GM12878 (cell line): ENCODE measurements around the gene DNAJC5.

ENCODE experiments used
- CEBPB ChIP-seq, 2 experiments: fragments of 150-350 bp in 1 of 2; IDR thresholded peaks; 2 replicates each; pipeline ENCODE4 v1.6.1; 2012 to 2014; ENCODE audit warnings: low read depth in 2 of 2, low read length in 2 of 2, borderline replicate concordance in 1 of 2, inconsistent platforms in 1 of 2
- ESRRA ChIP-seq: IDR thresholded peaks from 2 replicates; pipeline ENCODE4 v1.6.1; 2012; ENCODE audit warnings: mild to moderate bottlenecking, low read length, improper control_type of control experiment
- POLR2AphosphoS5 ChIP-seq: IDR thresholded peaks from 2 replicates; pipeline ENCODE4 v1.6.1; 2011; ENCODE audit warnings: mild to moderate bottlenecking, low read length, inconsistent platforms
- RBBP5 ChIP-seq: fragments of 200-600 bp; sonication (generic); conservative IDR thresholded peaks from 2 replicates; pipeline ENCODE4 v1.6.1; 2016
- RCOR1 ChIP-seq: conservative IDR thresholded peaks from 2 replicates; pipeline ENCODE4 v1.6.1; 2012; ENCODE audit warnings: low read depth, low read length, improper control_type of control experiment
- RFX5 ChIP-seq: IDR thresholded peaks from 2 replicates; pipeline ENCODE4 v1.6.1; 2011; ENCODE audit warnings: low read depth, low read length, improper control_type of control experiment
- TBL1XR1 ChIP-seq: IDR thresholded peaks from 2 replicates; pipeline ENCODE4 v1.6.1; 2012; ENCODE audit warnings: low read depth, low read length, improper control_type of control experiment
- TF ChIP-seq, protein P1 (sequence below), 3 experiments: IDR thresholded peaks in 2 of 3; conservative IDR thresholded peaks in 1 of 3; 2 replicates each; pipeline ENCODE4 v1.5.1; 2011; ENCODE audit warnings: low read depth in 3 of 3, low read length in 3 of 3, mild to moderate bottlenecking in 3 of 3, control low read depth in 2 of 3, moderate library complexity in 2 of 3, inconsistent platforms in 1 of 3, mixed read lengths in 1 of 3; ENCODE audit not compliant: control insufficient read depth in 2 of 3, insufficient read depth in 1 of 3; ENCODE audit errors: extremely low read depth in 1 of 3
- TF ChIP-seq, protein P2 (sequence below): fragments of 450-650 bp; IDR thresholded peaks from 2 replicates; pipeline ENCODE4 v1.6.1; 2017; ENCODE audit warnings: antibody characterized with exemption, mild to moderate bottlenecking, moderate library complexity
- TF ChIP-seq, protein P3 (sequence below): IDR thresholded peaks from 2 replicates; pipeline ENCODE4 v1.6.1; 2012; ENCODE audit warnings: mild to moderate bottlenecking, low read depth, low read length
- TF ChIP-seq, protein P4 (sequence below): IDR thresholded peaks from 2 replicates; pipeline ENCODE4 v1.6.1; 2011; ENCODE audit warnings: mild to moderate bottlenecking, low read depth, low read length, moderate library complexity; ENCODE audit not compliant: insufficient replicate concordance
- TF ChIP-seq, protein P5 (sequence below): IDR thresholded peaks from 2 replicates; pipeline ENCODE4 v1.6.1; 2012; ENCODE audit warnings: low read depth, low read length, improper control_type of control experiment
- TF ChIP-seq, protein P6 (sequence below): IDR thresholded peaks from 2 replicates; pipeline ENCODE4 v1.6.1; 2011; ENCODE audit warnings: low read depth, mild to moderate bottlenecking, low read length, moderate library complexity, borderline replicate concordance; ENCODE audit errors: extremely low read depth

DNA sequence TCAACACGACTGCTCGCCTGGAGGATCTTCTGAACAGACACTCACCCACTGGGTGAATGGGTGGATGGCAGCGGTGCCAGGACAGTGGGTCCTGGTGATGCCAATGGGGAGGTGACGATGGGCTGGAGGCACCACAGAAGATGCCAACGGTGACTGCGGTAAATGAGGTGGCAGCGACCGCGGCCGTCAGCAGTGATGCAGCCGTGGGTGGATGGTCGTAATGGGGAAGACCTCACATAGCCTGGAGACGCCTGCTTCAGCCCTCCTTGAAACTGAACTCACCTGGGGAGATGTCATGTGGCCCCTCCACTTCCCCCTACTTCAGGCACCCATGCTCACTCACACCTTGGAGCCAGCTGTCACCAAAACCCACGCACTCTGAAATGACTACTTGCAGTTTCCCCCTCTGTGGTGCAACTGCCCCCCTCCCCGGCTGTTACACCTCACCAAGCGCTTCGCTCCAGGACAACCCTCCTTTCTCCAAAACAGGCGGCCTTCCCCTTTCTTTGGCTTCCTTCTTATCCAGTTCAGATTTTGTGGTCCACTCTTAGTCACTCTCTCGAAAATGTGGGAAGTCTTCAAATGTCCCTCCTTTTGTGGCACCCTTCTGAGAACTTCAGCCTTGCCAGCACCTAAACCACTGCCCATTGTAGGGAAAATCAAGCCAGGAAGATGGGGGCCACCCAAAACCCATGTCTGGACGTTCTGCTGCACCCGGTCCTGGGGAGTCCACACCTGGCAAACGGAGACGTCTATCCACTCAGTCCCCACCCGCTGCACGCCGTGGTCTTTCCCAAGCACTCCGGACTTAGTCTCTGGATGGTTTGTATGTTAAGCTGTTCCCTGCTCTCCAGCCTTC, 44.0 kb upstream of the DNAJC5 start:
- TF ChIP-seq, protein P1, sequence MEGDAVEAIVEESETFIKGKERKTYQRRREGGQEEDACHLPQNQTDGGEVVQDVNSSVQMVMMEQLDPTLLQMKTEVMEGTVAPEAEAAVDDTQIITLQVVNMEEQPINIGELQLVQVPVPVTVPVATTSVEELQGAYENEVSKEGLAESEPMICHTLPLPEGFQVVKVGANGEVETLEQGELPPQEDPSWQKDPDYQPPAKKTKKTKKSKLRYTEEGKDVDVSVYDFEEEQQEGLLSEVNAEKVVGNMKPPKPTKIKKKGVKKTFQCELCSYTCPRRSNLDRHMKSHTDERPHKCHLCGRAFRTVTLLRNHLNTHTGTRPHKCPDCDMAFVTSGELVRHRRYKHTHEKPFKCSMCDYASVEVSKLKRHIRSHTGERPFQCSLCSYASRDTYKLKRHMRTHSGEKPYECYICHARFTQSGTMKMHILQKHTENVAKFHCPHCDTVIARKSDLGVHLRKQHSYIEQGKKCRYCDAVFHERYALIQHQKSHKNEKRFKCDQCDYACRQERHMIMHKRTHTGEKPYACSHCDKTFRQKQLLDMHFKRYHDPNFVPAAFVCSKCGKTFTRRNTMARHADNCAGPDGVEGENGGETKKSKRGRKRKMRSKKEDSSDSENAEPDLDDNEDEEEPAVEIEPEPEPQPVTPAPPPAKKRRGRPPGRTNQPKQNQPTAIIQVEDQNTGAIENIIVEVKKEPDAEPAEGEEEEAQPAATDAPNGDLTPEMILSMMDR (IDR thresholded peaks at IDR 0.05 in 2 of 3, conservative IDR thresholded peaks at IDR 0.05 in 1 of 3; ENCODE audit: control insufficient read depth in 2 of 3, extremely low read depth in 1 of 3, insufficient read depth in 1 of 3, low read depth in 3 of 3, low read length in 3 of 3), result no peak
- no peak for TF ChIP-seq RFX5
- TF ChIP-seq, protein P2, sequence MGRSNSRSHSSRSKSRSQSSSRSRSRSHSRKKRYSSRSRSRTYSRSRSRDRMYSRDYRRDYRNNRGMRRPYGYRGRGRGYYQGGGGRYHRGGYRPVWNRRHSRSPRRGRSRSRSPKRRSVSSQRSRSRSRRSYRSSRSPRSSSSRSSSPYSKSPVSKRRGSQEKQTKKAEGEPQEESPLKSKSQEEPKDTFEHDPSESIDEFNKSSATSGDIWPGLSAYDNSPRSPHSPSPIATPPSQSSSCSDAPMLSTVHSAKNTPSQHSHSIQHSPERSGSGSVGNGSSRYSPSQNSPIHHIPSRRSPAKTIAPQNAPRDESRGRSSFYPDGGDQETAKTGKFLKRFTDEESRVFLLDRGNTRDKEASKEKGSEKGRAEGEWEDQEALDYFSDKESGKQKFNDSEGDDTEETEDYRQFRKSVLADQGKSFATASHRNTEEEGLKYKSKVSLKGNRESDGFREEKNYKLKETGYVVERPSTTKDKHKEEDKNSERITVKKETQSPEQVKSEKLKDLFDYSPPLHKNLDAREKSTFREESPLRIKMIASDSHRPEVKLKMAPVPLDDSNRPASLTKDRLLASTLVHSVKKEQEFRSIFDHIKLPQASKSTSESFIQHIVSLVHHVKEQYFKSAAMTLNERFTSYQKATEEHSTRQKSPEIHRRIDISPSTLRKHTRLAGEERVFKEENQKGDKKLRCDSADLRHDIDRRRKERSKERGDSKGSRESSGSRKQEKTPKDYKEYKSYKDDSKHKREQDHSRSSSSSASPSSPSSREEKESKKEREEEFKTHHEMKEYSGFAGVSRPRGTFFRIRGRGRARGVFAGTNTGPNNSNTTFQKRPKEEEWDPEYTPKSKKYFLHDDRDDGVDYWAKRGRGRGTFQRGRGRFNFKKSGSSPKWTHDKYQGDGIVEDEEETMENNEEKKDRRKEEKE, result no peak
- TF ChIP-seq RCOR1, result 0 out of 2 replicates have a peak, but pooled peaks have one; percentile 75
- TF ChIP-seq, protein P3, sequence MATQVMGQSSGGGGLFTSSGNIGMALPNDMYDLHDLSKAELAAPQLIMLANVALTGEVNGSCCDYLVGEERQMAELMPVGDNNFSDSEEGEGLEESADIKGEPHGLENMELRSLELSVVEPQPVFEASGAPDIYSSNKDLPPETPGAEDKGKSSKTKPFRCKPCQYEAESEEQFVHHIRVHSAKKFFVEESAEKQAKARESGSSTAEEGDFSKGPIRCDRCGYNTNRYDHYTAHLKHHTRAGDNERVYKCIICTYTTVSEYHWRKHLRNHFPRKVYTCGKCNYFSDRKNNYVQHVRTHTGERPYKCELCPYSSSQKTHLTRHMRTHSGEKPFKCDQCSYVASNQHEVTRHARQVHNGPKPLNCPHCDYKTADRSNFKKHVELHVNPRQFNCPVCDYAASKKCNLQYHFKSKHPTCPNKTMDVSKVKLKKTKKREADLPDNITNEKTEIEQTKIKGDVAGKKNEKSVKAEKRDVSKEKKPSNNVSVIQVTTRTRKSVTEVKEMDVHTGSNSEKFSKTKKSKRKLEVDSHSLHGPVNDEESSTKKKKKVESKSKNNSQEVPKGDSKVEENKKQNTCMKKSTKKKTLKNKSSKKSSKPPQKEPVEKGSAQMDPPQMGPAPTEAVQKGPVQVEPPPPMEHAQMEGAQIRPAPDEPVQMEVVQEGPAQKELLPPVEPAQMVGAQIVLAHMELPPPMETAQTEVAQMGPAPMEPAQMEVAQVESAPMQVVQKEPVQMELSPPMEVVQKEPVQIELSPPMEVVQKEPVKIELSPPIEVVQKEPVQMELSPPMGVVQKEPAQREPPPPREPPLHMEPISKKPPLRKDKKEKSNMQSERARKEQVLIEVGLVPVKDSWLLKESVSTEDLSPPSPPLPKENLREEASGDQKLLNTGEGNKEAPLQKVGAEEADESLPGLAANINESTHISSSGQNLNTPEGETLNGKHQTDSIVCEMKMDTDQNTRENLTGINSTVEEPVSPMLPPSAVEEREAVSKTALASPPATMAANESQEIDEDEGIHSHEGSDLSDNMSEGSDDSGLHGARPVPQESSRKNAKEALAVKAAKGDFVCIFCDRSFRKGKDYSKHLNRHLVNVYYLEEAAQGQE, result no peak
- peak; percentile 95 for TF ChIP-seq TBL1XR1
- TF ChIP-seq ESRRA, result 0 out of 2 replicates have a peak, but pooled peaks have one; percentile 9
- TF ChIP-seq, protein P4, sequence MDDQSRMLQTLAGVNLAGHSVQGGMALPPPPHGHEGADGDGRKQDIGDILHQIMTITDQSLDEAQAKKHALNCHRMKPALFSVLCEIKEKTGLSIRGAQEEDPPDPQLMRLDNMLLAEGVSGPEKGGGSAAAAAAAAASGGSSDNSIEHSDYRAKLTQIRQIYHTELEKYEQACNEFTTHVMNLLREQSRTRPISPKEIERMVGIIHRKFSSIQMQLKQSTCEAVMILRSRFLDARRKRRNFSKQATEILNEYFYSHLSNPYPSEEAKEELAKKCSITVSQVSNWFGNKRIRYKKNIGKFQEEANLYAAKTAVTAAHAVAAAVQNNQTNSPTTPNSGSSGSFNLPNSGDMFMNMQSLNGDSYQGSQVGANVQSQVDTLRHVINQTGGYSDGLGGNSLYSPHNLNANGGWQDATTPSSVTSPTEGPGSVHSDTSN, result peak; percentile 76
- TF ChIP-seq POLR2AphosphoS5, result 0 out of 2 replicates have a peak, but pooled peaks have one; percentile 27
- TF ChIP-seq, protein P5, sequence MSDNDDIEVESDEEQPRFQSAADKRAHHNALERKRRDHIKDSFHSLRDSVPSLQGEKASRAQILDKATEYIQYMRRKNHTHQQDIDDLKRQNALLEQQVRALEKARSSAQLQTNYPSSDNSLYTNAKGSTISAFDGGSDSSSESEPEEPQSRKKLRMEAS, result peak; percentile 36; the same call in 1 of the 2 replicates
- no peak for TF ChIP-seq CEBPB (IDR thresholded peaks at IDR 0.05; ENCODE audit: borderline replicate concordance in 1 of 2, low read depth in 2 of 2, low read length in 2 of 2)
- TF ChIP-seq RBBP5, result no peak
- TF ChIP-seq, protein P6, sequence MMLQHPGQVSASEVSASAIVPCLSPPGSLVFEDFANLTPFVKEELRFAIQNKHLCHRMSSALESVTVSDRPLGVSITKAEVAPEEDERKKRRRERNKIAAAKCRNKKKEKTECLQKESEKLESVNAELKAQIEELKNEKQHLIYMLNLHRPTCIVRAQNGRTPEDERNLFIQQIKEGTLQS, result no peak
